ENCODE measurements around the gene ITGA1. TPM values are rescaled to one million over a fixed set of nuclear protein-coding genes. Genes with fewer than 3 reads are reported as not detected.

ITGA1 gene
- total RNA-seq, 1 experiment from 2014 or later: 26.4 TPM

GRCh38 chr5:52881468-52881867 is 93.8 kb downstream of the ITGA1 start:
- BruUV-seq (replicated peaks): no TSS peak
- no peak for TF ChIP-seq CTCF (IDR thresholded peaks at IDR 0.05; ENCODE audit: insufficient read depth in 1 of 2, low read depth in 1 of 2, low read length in 1 of 2, severe bottlenecking in 1 of 2, unreplicated experiment in 1 of 2)
- Histone ChIP-seq H3K4me3 (ENCODE audit: low read depth, low read length) (no peak overlapping the region), H3K36me3 (ENCODE audit: control insufficient read depth, insufficient read depth, low read length) (no peaks in the 10 kb centered on the region), H3K9me3 (no peaks in the 10 kb centered on the region), H3K4me1 (peaks cover 26% of the 10 kb centered on the region), H3K27me3 (replicated peaks; ENCODE audit: control insufficient read depth, insufficient read depth, low read length) (no peaks in the 10 kb centered on the region)
- H3K27ac Mint-ChIP-seq (ENCODE audit: unreplicated experiment): no peak overlapping the region
- H3K36me3 Mint-ChIP-seq (ENCODE audit: insufficient read depth, unreplicated experiment): no peaks in the 10 kb centered on the region
- H3K4me3 Mint-ChIP-seq (ENCODE audit: unreplicated experiment): no peak overlapping the region
- H3K27me3 Mint-ChIP-seq (ENCODE audit: insufficient read depth, unreplicated experiment): no peaks in the 10 kb centered on the region
- DNase-seq: no peak
- peaks cover 23% of the 10 kb centered on the region for H3K4me1 Mint-ChIP-seq (ENCODE audit: low read depth, unreplicated experiment)
- POLR2A ChIA-PET: no interaction called here
- CTCF ChIA-PET: no interaction called here
- intact Hi-C loops (cut with micrococcal nuclease; ENCODE audit: unreplicated experiment): no loop called here
- H3K9me3 Mint-ChIP-seq (ENCODE audit: unreplicated experiment): no peaks in the 10 kb centered on the region

GRCh38 chr5:52883110-52883509 is 95.4 kb downstream of the ITGA1 start:
- Mint-ChIP-seq H3K4me3 (ENCODE audit: unreplicated experiment) (no peak overlapping the region), H3K4me1 (ENCODE audit: low read depth, unreplicated experiment) (peaks cover 21% of the 10 kb centered on the region), H3K36me3 (ENCODE audit: insufficient read depth, unreplicated experiment) (peaks cover 5% of the 10 kb centered on the region), H3K27me3 (ENCODE audit: insufficient read depth, unreplicated experiment) (no peaks in the 10 kb centered on the region), H3K9me3 (ENCODE audit: unreplicated experiment) (no peaks in the 10 kb centered on the region), H3K27ac (ENCODE audit: unreplicated experiment) (no peak overlapping the region)
- DNase-seq: no peak
- no peak for TF ChIP-seq CTCF (IDR thresholded peaks at IDR 0.05; ENCODE audit: insufficient read depth in 1 of 2, low read depth in 1 of 2, low read length in 1 of 2, severe bottlenecking in 1 of 2, unreplicated experiment in 1 of 2)
- intact Hi-C loops (cut with micrococcal nuclease; ENCODE audit: unreplicated experiment): no loop called here
- no peaks in the 10 kb centered on the region for H3K9me3 ChIP-seq
- CTCF ChIA-PET: no interaction called here
- no peaks in the 10 kb centered on the region for H3K36me3 ChIP-seq (ENCODE audit: control insufficient read depth, insufficient read depth, low read length)
- peaks cover 22% of the 10 kb centered on the region for H3K4me1 ChIP-seq
- no TSS peak for BruUV-seq (replicated peaks)
- no peaks in the 10 kb centered on the region for H3K27me3 ChIP-seq (replicated peaks; ENCODE audit: control insufficient read depth, insufficient read depth, low read length)
- H3K4me3 ChIP-seq (ENCODE audit: low read depth, low read length): no peak overlapping the region
- POLR2A ChIA-PET: no interaction called here

- H3K4me1 ChIP-seq: peaks cover 22% of the 10 kb centered on the region
- no peaks in the 10 kb centered on the region for H3K9me3 ChIP-seq
- ChIA-PET POLR2A (no interaction called here), CTCF (no interaction called here)
- H3K27me3 Mint-ChIP-seq (ENCODE audit: insufficient read depth, unreplicated experiment): no peaks in the 10 kb centered on the region
- no peak overlapping the region for H3K4me3 ChIP-seq (ENCODE audit: low read depth, low read length)
- no peaks in the 10 kb centered on the region for H3K36me3 ChIP-seq (ENCODE audit: control insufficient read depth, insufficient read depth, low read length)
- H3K4me3 Mint-ChIP-seq (ENCODE audit: unreplicated experiment): no peak overlapping the region
- no TSS peak for BruUV-seq (replicated peaks)
- H3K27ac Mint-ChIP-seq (ENCODE audit: unreplicated experiment): peak overlapping the region; percentile 77
- no peak for TF ChIP-seq CTCF (IDR thresholded peaks at IDR 0.05; ENCODE audit: insufficient read depth in 1 of 2, low read depth in 1 of 2, low read length in 1 of 2, severe bottlenecking in 1 of 2, unreplicated experiment in 1 of 2)
- H3K27me3 ChIP-seq (replicated peaks; ENCODE audit: control insufficient read depth, insufficient read depth, low read length): no peaks in the 10 kb centered on the region
- peaks cover 24% of the 10 kb centered on the region for H3K4me1 Mint-ChIP-seq (ENCODE audit: low read depth, unreplicated experiment)
- intact Hi-C loops (cut with micrococcal nuclease; ENCODE audit: unreplicated experiment): no loop called here
- peaks cover 5% of the 10 kb centered on the region for H3K36me3 Mint-ChIP-seq (ENCODE audit: insufficient read depth, unreplicated experiment)
- no peak for DNase-seq
- no peaks in the 10 kb centered on the region for H3K9me3 Mint-ChIP-seq (ENCODE audit: unreplicated experiment)
Observed at GRCh38 chr5:52884453-52884852, 96.7 kb downstream of the ITGA1 start.

Data from Caco-2 (cell line).